ENCODE data around the gene PRDM11.

Gene PRDM11

DNA sequence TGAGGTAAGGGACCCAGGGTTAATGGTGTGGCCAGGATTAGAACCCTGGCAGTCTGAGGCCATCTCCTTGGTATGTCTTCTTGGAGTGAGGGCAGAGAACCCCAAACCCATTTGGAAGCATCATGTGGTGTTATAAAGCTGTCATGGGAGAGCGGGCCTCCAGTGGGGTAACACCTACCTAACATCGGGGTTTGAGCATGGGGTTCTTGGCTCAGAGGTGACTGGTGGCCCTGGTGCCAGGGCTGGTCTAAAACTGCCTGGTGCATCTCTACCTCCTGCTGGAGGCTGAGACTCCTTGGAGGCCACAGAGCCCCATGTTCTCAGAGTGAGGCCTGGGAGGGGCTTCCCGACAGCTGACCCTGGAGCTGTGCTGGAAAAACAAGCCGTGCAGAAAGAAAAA is 4.5 kb downstream of the PRDM11 start:
- peaks cover 6% of the 10 kb centered on the region for H3K27me3 ChIP-seq (ENCODE audit: control insufficient read depth, insufficient read depth, low read length)
- peaks cover 3% of the 10 kb centered on the region; the same call in 1 of the 2 replicates for H3K36me3 ChIP-seq (ENCODE audit: control insufficient read depth, insufficient read depth, low read length)
- no peak overlapping the region for H3K9ac ChIP-seq (ENCODE audit: low read length)
- no peak overlapping the region for H3K4me3 ChIP-seq (ENCODE audit: low read depth, low read length)
- peaks cover 6% of the 10 kb centered on the region for H3K9me3 ChIP-seq (ENCODE audit: control insufficient read depth, insufficient read depth, low read depth, low read length)
- H3K27ac ChIP-seq (ENCODE audit: low read depth, low read length) = no peak overlapping the region
- H3K4me1 ChIP-seq (ENCODE audit: control insufficient read depth, insufficient read depth, low read length) = peaks cover 5% of the 10 kb centered on the region; the same call in 1 of the 2 replicates

DNA sequence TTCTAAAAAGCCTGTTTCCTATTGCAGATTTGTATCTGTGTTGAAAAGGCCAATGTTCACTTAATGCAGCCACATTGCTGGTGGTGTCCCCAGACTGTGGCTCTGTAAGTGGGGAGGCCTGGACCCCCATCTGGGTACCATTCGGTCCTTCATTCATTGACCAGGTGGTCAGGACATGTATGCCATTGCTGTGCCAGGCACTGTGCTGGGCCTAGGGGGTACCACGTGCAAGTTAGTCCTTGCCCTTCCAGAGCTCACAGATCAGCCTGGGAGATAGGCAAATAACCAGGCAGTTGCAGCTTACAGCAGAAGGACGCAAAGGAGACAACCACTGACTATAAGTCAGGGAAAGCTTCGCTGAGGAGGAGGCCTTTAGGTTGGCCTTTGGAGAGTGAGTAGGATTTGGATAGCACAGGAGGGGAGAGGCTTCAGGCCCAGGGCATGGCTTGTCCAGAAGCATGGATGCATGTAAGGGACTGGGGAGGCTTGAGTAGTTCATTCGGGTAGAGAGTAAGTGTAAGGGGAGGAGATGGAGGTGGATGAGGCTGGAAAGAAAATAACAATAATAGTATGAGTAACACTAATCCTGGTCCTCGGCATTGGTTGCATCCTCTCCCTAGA is 5.0 kb downstream of the PRDM11 start:
- no peak overlapping the region for H3K9ac ChIP-seq (ENCODE audit: low read length)

DNA sequence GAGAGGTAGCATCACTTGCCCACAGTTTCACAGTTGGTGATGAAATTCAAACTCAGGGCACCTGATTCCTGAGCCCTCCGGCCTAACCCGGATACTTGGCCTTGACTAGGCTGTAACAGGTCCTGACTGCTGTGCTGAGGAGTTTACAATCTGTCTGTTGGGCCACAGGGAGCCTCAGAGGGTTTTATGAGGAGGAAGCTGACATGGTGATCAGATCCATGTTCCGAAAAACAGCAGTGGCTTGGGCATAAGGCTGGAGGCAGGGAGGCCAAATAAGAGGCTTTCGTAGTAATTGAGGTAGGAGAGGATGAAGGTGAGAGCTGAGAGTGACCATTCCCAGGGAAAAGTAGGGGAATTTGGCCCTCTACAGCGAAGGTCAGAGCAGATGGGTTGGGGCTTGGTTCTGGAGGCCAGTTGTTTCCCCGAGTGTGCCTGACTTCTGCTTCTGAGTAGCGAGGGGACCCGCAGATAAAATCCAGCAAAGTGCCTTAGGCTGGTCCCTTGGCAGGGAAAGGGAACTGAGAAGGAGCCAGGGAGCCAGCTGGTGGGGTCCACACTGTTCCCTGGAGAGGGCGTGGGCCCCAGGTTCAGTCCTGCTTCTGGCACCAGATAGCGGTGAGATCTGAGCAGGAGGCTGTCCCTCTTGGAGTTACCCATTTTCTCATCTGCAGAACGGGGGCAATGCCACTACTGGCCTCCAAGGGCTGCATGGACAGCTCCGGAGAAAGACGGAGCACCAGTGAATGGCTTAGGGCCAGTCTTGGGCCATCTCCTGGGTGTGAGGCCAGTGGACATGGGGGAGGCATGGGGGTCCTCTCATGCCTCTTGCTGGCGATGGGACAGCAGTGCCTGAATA is 6.5 kb downstream of the PRDM11 start:
- Histone ChIP-seq H3K4me1 (ENCODE audit: control insufficient read depth, insufficient read depth, low read length) (peaks cover 4% of the 10 kb centered on the region; the same call in 1 of the 2 replicates), H3K27ac (ENCODE audit: low read depth, low read length) (no peak overlapping the region), H3K36me3 (ENCODE audit: control insufficient read depth, insufficient read depth, low read length) (peaks cover 3% of the 10 kb centered on the region; the same call in 1 of the 2 replicates), H3K9me3 (ENCODE audit: control insufficient read depth, insufficient read depth, low read depth, low read length) (peaks cover 6% of the 10 kb centered on the region), H3K4me3 (ENCODE audit: low read depth, low read length) (no peak overlapping the region), H3K9ac (ENCODE audit: low read length) (no peak overlapping the region), H3K27me3 (ENCODE audit: control insufficient read depth, insufficient read depth, low read length) (peaks cover 6% of the 10 kb centered on the region)

More for the DNA sequence above, 5.0 kb downstream of the PRDM11 start:
- peaks cover 6% of the 10 kb centered on the region for H3K27me3 ChIP-seq (ENCODE audit: control insufficient read depth, insufficient read depth, low read length)
- peaks cover 3% of the 10 kb centered on the region; the same call in 1 of the 2 replicates for H3K36me3 ChIP-seq (ENCODE audit: control insufficient read depth, insufficient read depth, low read length)
- H3K27ac ChIP-seq (ENCODE audit: low read depth, low read length) = no peak overlapping the region
- peaks cover 6% of the 10 kb centered on the region for H3K9me3 ChIP-seq (ENCODE audit: control insufficient read depth, insufficient read depth, low read depth, low read length)
- H3K4me1 ChIP-seq (ENCODE audit: control insufficient read depth, insufficient read depth, low read length) = peaks cover 5% of the 10 kb centered on the region; the same call in 1 of the 2 replicates
- H3K4me3 ChIP-seq (ENCODE audit: low read depth, low read length) = no peak overlapping the region

DNA sequence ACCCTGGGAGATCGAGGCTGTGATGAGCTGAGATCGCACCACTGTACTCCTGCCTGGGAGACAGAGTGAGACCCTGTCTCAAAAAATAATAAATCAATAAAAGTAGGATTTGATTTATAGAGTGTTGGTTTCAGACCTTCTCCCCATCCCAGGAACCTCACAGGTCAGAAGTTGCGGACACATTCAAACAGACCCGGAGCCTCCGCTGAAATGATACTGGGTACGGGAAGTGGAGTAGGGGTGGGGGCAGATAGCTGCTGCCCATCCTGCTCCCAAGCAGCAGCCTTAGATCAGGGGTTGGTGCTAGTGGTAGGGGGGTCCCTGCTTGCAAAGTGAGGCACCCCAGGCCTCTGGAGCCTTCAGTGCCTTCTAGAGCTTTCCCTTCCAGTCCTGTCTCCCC is 7.8 kb downstream of the PRDM11 start:
- Histone ChIP-seq H3K27me3 (ENCODE audit: control insufficient read depth, insufficient read depth, low read length) (no peaks in the 10 kb centered on the region), H3K9me3 (ENCODE audit: control insufficient read depth, insufficient read depth, low read depth, low read length) (peaks cover 5% of the 10 kb centered on the region), H3K4me1 (ENCODE audit: control insufficient read depth, insufficient read depth, low read length) (peaks cover 10% of the 10 kb centered on the region; the same call in 1 of the 2 replicates), H3K27ac (ENCODE audit: low read depth, low read length) (no peak overlapping the region), H3K36me3 (ENCODE audit: control insufficient read depth, insufficient read depth, low read length) (peaks cover 3% of the 10 kb centered on the region; the same call in 1 of the 2 replicates), H3K4me3 (ENCODE audit: low read depth, low read length) (no peak overlapping the region), H3K9ac (ENCODE audit: low read length) (no peak overlapping the region)

DNA sequence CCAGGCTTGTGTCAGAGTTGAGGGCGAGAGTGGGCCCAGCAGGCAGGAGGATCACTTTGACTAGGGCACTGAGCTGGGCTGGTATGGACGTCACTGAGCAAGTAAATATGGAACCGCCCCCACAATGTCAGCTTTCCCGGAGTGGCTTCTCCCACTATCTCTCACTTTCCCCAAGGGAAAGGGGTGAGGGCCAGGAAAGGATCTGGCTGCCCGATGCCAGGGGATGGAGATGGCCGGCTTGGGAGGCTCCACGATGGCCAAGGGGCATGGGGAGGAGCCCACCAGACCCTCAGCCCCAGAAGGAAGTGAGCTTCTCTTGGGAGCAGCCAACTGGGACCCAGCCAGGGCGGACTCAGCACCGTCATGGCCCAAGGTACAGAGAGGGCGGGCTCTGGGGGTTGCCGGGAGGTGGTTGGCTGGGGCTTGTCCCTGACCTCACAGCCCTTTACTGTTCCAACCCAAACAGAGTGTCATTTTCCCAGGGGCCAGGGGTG is 8.7 kb downstream of the PRDM11 start:
- no peaks in the 10 kb centered on the region for H3K27me3 ChIP-seq (ENCODE audit: control insufficient read depth, insufficient read depth, low read length)
- H3K9me3 ChIP-seq (ENCODE audit: control insufficient read depth, insufficient read depth, low read depth, low read length) = no peaks in the 10 kb centered on the region
- H3K36me3 ChIP-seq (ENCODE audit: control insufficient read depth, insufficient read depth, low read length) = no peaks in the 10 kb centered on the region
- H3K9ac ChIP-seq (ENCODE audit: low read length) = no peak overlapping the region
- peaks cover 10% of the 10 kb centered on the region; the same call in 1 of the 2 replicates for H3K4me1 ChIP-seq (ENCODE audit: control insufficient read depth, insufficient read depth, low read length)
- H3K4me3 ChIP-seq (ENCODE audit: low read depth, low read length) = no peak overlapping the region
- no peak overlapping the region for H3K27ac ChIP-seq (ENCODE audit: low read depth, low read length)

DNA sequence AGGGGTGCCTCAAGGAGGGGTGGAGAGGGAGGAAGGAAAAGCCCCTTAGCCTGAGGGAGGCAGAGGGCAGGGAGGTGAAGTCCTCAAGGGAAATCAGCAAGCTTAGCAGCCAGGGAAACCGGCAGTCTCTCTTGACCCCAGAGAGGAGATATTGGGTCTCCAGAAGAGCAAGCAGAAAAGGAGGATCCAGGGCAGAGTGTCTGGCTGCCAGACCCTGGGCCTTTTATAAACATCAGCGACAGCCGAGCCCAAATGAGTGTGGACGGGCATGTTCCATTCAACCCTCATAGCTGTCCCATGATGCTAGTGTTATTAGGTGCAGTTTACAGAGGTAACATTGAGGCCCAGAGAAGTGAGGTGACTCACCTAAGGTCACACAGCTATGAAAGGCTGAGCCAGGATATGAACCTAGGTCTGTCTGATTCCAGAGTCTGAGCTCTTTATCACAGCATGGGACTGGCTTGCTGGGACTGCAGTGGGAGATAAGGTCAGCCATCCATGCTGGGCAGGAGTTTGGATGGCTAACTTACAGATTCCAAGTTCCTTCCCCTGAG is 9.3 kb downstream of the PRDM11 start:
- Histone ChIP-seq H3K36me3 (ENCODE audit: control insufficient read depth, insufficient read depth, low read length) (no peaks in the 10 kb centered on the region), H3K4me3 (ENCODE audit: low read depth, low read length) (no peak overlapping the region), H3K27me3 (ENCODE audit: control insufficient read depth, insufficient read depth, low read length) (no peaks in the 10 kb centered on the region), H3K4me1 (ENCODE audit: control insufficient read depth, insufficient read depth, low read length) (peaks cover 10% of the 10 kb centered on the region; the same call in 1 of the 2 replicates), H3K9me3 (ENCODE audit: control insufficient read depth, insufficient read depth, low read depth, low read length) (no peaks in the 10 kb centered on the region), H3K9ac (ENCODE audit: low read length) (no peak overlapping the region), H3K27ac (ENCODE audit: low read depth, low read length) (no peak overlapping the region)

DNA sequence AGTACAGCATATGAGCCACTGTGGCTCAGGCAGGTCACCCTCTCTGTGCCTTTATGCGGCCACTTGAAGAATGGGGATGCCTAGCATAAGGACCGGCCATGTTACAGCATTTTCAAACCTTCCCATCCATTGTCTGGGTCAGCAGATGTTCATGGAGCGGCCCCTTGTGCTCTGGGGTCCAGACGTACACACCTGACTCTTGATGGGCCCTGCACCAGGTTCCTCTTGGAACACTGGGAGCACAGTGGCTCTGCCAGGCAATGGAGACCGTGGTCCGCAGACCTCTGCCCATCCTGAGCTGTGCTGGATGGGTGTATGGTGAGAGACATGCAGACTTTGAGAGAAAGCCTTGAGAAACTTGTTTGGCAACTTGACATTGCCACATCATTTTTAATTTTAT is 9.8 kb downstream of the PRDM11 start:
- H3K4me1 ChIP-seq (ENCODE audit: control insufficient read depth, insufficient read depth, low read length) = peaks cover 10% of the 10 kb centered on the region; the same call in 1 of the 2 replicates
- no peak overlapping the region for H3K4me3 ChIP-seq (ENCODE audit: low read depth, low read length)
- H3K9ac ChIP-seq (ENCODE audit: low read length) = no peak overlapping the region
- no peaks in the 10 kb centered on the region for H3K36me3 ChIP-seq (ENCODE audit: control insufficient read depth, insufficient read depth, low read length)
- H3K27ac ChIP-seq (ENCODE audit: low read depth, low read length) = no peak overlapping the region
- H3K9me3 ChIP-seq (ENCODE audit: control insufficient read depth, insufficient read depth, low read depth, low read length) = no peaks in the 10 kb centered on the region
- no peaks in the 10 kb centered on the region for H3K27me3 ChIP-seq (ENCODE audit: control insufficient read depth, insufficient read depth, low read length)

DNA sequence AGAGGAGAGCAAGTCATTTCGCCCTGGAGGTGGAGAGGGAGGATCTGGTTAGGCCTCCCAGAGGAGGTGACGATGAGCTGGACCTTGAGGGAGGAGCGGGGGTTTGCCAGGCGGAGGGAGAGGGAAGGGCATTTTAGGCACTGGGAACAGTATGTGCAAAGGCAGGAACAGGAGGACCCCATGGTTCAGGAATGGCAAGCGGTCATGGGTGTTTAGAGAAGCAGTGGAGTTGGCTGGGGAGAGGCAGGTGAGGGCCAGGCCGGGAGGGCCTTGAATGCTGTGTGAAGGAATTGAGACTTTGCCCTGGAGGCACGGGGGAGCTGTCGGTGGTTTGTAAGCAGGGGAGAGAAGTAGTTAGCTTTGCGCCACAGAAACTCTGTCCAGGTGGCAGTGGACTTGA is 10.3 kb downstream of the PRDM11 start:
- H3K9me3 ChIP-seq (ENCODE audit: control insufficient read depth, insufficient read depth, low read depth, low read length) = no peaks in the 10 kb centered on the region
- no peak overlapping the region for H3K9ac ChIP-seq (ENCODE audit: low read length)
- peaks cover 10% of the 10 kb centered on the region; the same call in 1 of the 2 replicates for H3K4me1 ChIP-seq (ENCODE audit: control insufficient read depth, insufficient read depth, low read length)
- H3K27ac ChIP-seq (ENCODE audit: low read depth, low read length) = no peak overlapping the region
- no peaks in the 10 kb centered on the region for H3K36me3 ChIP-seq (ENCODE audit: control insufficient read depth, insufficient read depth, low read length)
- H3K27me3 ChIP-seq (ENCODE audit: control insufficient read depth, insufficient read depth, low read length) = no peaks in the 10 kb centered on the region
- H3K4me3 ChIP-seq (ENCODE audit: low read depth, low read length) = no peak overlapping the region

DNA sequence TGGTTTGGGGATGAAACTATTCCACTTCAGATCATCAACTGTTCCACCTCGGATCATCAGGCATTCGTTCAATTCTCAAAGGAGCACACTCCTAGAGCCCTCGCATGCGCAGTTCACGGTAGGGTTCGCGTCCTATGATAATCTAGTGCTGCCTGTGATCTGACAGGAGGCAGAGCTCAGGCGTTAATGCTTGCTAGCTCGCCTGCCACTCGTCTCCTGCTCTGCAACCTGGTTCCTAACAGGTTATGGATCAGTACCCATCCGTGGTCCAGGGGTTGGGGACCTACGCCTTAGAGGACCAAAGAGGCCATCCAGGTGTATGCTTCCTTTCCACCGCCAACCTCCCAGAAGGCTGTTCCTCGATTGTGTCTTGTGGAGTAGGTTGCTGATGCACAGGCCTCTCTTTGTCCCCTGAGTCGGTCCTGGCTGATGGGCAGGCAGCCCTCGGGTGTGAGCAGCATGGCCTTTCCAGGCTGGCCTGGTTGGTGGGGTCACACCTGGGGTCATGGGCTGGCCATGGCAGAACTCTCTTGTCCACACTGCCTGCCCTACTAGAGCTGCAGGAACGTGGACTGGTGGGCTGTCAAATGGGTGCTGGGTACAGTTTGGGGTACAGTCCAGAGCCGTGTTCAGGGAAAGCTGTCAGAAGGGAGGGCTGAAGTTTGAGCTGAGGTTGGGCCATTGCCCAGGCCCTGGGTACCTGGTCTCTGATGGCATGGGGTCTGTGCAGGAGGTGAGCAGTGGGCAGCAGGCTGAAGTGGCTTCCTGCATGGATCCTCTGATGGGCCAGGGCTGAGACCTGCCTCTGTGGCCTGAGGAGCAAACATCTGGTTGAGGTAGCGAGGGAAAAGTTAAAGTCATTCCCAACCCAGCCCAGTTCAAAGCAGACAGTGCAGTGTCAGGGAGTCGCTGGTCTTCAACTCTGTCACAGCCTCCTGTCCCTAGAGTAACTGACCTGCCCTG is 11.1 kb downstream of the PRDM11 start:
- Histone ChIP-seq H3K27me3 (ENCODE audit: control insufficient read depth, insufficient read depth, low read length) (no peaks in the 10 kb centered on the region), H3K4me3 (ENCODE audit: low read depth, low read length) (no peak overlapping the region), H3K9ac (ENCODE audit: low read length) (no peak overlapping the region), H3K4me1 (ENCODE audit: control insufficient read depth, insufficient read depth, low read length) (peaks cover 10% of the 10 kb centered on the region; the same call in 1 of the 2 replicates), H3K9me3 (ENCODE audit: control insufficient read depth, insufficient read depth, low read depth, low read length) (no peaks in the 10 kb centered on the region), H3K36me3 (ENCODE audit: control insufficient read depth, insufficient read depth, low read length) (no peaks in the 10 kb centered on the region), H3K27ac (ENCODE audit: low read depth, low read length) (no peak overlapping the region)

DNA sequence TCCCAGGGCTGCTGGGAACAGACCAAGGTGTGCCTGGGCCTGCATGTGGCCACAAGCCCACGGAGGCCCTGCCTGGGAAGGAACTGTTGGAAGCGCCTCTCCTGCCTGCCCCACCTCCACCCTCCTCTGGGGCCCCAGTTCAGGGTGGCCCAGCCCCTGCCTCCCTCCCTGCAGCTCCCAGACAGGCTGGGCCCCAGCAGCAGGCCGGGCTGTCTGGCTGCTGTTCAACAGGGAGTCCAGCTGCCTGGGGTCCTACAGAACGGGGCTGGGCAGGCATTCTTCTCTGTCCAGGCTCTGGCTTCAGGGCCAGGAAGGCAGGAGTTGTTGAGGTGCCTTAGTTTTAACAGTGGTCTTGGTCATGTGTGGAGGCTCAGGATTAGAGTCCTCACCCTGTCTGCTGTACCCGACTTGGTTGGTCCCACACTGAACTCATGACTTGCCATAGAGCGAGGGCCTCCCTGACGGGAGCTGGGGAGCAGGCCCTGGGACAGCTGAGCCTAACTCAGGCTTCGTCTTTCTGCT is 11.8 kb downstream of the PRDM11 start:
- Histone ChIP-seq H3K4me1 (ENCODE audit: control insufficient read depth, insufficient read depth, low read length) (peaks cover 10% of the 10 kb centered on the region; the same call in 1 of the 2 replicates), H3K27me3 (ENCODE audit: control insufficient read depth, insufficient read depth, low read length) (no peaks in the 10 kb centered on the region), H3K9me3 (ENCODE audit: control insufficient read depth, insufficient read depth, low read depth, low read length) (no peaks in the 10 kb centered on the region), H3K4me3 (ENCODE audit: low read depth, low read length) (no peak overlapping the region), H3K9ac (ENCODE audit: low read length) (no peak overlapping the region), H3K36me3 (ENCODE audit: control insufficient read depth, insufficient read depth, low read length) (no peaks in the 10 kb centered on the region), H3K27ac (ENCODE audit: low read depth, low read length) (no peak overlapping the region)
